GM12892 (cell line): ENCODE measurements around the gene SIK3.

Experiments
- POLR2A ChIP-seq: IDR thresholded peaks from 2 replicates; pipeline ENCODE4 v1.6.1; 2011; ENCODE audit warnings: low read depth, low read length, control low read depth
- POLR2AphosphoS5 ChIP-seq: IDR thresholded peaks from 2 replicates; pipeline ENCODE4 v1.6.1; 2011; ENCODE audit warnings: low read depth, low read length, control low read depth
- TAF1 ChIP-seq: IDR thresholded peaks from 2 replicates; pipeline ENCODE4 v1.6.1; 2011; ENCODE audit warnings: low read depth, mild to moderate bottlenecking, control low read depth, low read length, borderline replicate concordance

GRCh38 chr11:116916886-116917285, 181.3 kb downstream of the SIK3 start:
- TF ChIP-seq POLR2A, result no peak
- no peak for TF ChIP-seq POLR2AphosphoS5
- TF ChIP-seq TAF1, result no peak
